Panc1 (cell line): ENCODE data around the gene ANO4.

Experiments used
- CTCF ChIP-seq: fragments of 450-650 bp; IDR thresholded peaks from 2 replicates; pipeline ENCODE4 v1.5.1; 2017; ENCODE audit warnings: mild to moderate bottlenecking
- POLR2AphosphoS5 ChIP-seq: IDR thresholded peaks from 2 replicates; pipeline ENCODE4 v1.6.1; 2012; ENCODE audit warnings: mild to moderate bottlenecking, low read depth, low read length, moderate library complexity

GRCh38 chr12:100926669-100927248, 132.2 kb downstream of the ANO4 start:
- TF ChIP-seq CTCF (peak; percentile 29), POLR2AphosphoS5 (no peak)
